ENCODE results near the gene CWC27.

Gene CWC27

DNA sequence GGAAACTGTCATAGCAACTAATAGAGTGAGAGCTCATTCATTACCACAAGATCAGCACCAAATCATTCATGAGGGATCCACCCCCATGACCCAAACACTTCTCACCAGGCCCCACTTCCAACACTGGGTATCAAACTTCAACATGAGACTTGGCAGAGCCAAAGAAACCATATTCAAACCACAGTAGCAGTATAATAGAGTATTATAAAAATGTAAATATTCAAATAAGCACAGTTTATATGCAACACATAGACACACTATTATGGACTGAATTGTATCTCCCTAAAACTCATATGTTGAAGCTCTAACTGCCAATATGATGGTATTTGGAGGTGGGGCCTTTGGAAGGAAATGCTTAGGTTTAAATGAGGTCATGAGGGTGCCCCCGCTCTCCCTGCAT is 240.5 kb downstream of the CWC27 start:
- DNase-seq: no peak

DNA sequence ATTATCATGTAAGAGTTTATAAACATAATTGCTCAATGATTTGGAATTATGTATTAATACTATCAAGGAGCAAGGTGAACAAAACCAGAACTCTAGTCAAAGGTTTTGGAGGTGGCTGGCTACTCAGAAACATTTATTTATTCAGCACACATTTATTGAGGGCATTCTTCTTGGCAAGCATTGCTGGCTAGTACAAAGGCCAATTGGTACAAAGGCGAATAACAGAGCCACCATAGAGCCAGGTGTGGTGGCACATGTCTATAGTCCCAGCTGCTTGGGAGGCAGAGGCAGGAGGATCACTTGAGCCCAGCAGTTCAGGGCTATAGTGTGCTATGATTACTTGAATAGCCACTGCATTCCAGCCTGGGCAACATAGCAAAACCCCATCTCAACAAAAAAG is 242.1 kb downstream of the CWC27 start:
- DNase-seq: no peak

DNA sequence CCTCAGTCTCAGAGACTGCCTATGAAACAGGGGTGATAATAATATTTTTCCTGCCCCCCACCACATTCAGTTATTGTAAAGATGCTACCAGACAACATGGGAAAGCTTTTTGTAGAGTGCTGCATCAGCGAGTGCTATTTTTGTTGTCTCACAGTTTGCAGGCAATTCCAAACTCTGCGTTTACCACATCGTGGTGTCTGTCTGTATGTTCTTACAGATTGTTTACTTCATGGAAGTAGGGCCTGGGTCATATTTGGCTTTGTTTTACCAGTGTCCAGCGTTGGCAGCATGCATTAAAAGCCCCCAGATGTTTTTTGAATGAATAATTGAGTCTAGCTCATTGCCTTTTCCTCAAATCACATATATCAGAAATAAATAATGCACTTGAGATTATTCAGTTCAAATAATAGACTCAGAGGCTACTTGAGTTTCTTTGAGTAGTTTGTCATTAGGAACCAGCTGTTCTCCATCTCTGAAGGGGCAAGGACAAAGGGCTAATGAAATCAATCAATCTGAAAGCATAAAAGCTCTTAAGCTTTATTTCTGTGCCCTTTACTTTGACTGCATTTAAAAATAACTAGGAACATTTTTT is 243.7 kb downstream of the CWC27 start:
- DNase-seq: no peak

DNA sequence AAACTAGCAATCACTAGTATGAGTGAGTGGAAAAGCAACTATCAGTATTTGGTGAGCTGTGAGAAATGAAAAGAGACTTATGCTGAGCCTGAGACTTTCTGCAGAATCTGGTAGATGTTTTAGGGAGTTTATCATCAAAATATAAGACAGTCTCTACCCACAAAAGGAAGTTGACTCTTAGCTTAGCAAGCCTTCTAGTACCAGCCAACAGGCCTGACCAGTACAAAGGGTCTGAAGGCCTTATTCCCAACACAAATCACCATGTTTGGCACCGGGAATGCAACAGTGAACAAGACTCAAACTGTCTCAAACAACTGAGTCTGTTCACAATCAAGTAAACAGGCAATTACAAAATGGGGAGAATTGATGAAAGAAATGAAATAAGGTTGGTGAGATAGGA is 244.4 kb downstream of the CWC27 start:
- DNase-seq: no peak

DNA sequence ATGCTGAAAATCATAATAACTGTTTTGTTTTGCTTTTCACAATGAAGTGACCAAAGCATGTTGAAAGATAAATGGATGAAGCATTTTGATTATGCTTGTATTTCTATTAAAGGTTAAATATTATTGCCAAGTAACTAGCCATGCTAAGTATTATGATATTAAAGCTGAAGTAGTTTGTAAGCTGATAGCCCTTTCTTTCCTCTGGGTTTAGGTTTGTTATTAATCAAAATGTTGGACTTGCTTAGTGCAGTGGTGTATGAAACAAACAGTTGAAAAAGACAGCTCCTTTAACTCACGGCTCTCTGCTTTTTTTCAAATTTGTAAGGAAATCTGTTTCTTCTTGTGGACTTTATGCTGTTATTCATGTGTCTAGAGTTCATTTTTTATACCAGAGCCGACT is 246.0 kb downstream of the CWC27 start:
- no peak for DNase-seq

DNA sequence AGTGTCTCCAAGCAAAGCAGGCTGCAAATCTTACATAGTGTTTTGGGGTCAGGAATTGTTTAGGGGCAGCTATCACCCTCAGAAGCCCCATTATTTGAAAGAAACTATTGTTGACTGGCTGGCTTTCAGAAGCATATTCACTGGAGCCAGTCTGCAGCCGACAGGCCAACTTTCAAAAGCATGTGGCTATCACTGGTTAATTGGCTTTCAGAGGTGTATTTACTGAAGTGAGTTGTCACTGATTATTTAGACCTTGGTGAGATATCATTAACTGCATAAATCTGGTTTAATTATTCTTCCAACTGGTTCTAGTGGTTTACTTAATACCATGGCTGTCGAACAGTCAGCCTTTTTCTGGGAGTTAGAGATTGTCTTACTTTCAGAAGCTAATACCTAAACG is 247.0 kb downstream of the CWC27 start:
- no peak for DNase-seq

DNA sequence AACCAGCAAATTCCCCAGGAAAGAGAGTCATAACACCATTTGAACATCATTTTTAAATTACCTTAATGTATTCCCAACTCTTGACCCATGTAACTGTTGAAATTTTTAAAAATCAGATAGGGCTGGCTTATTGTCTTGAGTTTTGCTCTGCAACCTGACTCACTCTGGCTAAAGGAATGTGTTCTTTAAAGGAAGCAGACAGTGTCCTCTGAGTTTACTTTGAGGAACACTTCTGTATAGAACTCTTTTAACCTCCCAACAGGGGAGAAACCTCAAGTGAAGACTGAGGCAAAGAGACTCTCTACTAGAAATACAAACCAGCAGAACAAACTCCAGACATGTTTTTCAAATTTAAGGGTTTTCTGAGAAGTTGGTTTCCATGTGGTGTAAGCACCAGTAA is 248.9 kb downstream of the CWC27 start:
- no peak for DNase-seq

DNA sequence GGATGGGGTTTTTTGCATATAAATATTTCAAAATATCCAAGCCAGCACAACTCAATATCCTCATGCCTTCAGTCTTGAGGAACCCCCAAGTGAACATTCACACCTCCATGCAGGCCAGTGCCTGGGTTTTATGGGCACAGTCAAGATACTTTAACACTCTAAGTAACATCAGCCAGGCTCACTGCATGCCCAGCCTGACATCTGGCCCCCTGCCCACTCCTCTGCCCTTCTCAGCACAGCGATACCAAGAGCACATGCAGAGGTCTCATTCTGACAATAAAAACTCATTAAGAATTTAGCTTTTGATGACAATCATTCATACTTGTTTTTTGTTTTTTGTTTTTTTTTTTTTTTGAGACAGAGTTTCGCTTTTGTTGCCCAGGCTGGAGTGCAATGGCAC is 250.0 kb downstream of the CWC27 start:
- DNase-seq: no peak

DNA sequence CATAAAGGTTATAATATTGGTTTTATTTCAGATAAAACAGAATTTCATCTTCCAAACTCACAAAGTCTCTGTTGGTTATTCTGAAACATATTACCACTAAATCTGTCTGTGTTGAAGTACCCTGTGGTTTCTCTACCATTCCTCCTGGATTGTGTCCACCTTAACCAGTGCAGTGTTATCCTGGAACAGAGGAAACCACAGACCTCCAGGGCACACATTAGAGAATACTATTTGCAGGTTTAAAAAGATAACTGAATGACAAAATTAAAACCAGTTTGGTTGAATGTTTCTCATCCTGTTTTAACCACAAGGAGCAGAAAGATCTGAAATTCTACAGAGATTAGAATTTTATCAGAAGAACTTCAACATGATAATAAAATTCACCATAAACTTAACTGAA is 251.8 kb downstream of the CWC27 start:
- DNase-seq: no peak

DNA sequence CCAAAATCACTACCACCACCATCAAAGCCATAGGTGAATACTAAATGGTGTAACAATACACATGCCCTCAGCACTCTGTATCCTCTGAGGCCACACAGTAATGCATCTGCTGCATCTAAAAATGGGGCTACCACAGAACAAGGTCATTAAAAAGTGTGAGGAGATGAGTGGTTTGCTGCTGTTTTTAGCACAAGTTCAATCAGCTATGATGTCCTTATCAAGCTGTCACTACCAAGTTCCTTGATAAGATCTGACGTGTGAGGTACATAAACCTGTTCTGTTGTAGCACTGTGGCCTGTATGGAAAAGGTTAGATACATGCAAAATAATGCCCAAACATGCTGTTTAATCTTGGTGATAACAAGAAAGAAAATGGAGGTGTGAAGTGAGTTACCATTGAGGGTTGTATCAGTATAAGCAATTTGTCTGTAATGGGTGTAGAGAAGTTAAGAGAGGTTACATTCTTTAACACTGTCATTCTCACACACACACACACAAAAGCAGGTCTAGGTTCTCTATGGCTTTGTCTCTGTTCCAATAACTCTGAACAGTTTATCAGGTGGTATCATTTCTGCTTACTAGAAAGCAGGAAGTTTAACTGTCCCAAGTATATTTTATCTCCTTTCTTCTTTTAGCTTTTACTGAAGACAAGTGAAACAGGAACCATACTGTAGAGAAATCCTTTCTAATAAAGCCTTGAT is 252.9 kb downstream of the CWC27 start:
- DNase-seq: no peak

DNA sequence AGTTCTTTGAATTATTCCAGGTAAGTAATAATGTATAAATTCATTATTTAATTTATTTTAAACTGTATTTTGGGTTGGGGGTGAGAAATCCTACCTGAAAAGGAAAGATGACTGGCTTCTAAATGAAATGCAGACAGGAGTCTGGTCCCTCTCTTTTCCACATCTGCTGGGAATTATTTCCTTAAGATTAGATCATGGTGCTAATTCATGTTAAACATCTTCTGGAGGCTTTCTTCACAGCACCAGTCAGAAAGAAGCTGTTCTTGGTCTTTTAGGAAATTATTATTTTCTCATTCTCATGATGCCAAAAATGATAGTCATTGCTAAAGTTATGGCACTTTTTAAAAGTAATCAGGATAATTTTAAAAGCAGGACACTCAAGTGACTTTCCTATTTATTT is 254.2 kb downstream of the CWC27 start:
- DNase-seq: no peak

DNA sequence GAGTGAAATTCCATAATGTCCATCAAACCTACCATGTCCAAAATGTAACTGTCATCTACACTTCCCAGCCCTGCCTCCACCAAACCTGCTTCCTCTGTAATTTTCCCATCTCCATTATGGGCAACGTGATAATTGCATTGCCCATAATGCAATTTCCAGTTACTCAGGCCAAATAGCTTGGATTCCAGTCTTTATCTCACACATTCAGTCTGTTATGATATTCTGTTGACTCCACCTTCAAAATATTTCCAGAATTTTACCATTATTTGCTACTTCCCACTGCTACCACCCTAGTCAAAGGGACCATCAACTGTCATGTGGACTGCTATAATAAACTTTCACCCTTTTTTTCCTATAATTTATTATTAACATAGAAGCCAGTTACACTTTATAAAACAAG is 256.0 kb downstream of the CWC27 start:
- no peak for DNase-seq

DNA sequence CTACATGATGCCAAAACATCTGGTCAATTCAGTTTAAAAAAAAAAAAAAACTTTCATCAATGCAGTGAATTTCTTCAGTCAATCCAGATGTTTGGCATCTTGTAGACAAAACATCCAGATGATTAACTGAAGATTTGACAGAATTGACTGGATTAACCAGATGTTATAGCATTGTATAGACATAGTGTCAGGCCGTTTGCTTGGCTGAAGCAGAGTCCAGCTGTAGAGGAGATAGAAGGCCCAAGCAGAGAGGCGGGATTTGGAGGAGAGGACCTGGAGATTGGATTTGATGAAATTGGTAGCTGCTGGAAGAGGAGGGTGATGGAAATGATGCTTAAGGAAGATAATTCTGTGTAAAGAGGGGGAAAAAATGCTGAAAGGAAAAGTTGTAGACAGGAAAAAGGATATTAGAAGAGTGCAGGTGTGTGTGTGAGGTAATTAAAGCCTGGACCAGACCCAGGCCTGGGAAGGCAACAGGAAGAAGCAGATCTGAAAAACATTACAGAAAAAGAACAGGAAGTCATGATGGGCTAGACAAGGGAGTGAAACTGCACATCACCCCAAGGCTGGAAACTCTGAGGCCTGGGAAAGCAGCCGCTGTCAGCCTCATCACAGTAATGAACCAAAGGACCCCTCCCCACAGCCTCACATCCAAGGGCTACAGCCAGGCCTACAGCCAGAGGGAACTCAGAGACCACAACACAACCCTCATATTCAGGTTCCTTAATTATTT is 258.3 kb downstream of the CWC27 start:
- no peak for DNase-seq

DNA sequence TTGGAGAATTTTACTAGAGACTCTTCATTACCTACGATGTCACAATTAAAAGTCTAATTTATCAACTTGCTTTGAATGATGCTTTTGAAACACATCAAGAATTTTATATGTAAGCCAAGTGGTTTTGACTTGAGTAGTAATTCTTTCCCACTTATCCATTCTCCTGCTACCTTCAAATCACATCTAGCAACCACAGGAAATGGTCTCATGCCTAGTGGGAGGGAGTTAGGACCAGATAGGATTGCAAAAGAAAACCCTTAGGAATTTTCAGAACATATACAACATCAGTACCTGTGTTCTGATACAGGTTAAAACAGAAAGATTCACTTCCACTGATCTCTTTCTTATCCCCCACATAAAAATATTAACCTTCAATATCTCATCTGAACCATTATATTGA is 260.4 kb downstream of the CWC27 start:
- DNase-seq: no peak

DNA sequence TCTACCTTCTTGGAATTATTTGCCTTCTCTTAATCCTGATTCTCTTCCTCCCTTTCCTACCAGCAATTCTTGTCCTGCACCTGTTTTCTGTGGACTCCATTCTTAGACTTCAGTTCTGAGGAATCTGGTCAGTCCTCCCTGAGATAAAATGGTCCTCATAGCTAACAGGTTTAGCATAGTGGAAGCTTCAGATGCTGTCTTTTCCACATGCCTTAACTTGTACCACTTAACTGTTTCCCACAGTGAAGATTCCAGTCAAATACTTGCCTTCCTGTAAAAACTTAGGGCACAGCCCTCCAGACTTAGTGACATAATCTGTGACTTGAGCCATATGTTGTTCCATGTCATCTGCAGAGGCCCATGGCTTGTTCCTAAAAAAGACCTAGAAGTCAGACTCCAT is 261.3 kb downstream of the CWC27 start:
- no peak for DNase-seq

DNA sequence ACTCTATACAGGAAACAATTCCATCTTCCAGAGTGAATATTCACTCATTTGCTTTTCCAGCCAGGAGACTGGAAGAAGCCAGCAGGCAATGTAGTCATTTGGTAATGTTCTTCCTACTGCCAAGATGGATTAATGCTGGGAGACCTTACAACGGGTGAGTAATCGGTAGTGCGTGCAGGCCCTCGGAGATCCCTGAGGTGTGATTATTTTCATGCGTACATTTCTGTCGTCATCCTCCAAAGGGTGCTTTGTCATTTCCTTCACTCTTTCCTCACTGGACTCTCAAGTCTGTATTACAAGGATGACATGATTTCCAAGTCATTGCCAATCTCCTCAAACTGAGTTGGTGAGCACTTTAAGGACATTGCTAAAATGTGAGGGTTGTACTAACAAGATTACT is 263.5 kb downstream of the CWC27 start:
- no peak for DNase-seq

DNA sequence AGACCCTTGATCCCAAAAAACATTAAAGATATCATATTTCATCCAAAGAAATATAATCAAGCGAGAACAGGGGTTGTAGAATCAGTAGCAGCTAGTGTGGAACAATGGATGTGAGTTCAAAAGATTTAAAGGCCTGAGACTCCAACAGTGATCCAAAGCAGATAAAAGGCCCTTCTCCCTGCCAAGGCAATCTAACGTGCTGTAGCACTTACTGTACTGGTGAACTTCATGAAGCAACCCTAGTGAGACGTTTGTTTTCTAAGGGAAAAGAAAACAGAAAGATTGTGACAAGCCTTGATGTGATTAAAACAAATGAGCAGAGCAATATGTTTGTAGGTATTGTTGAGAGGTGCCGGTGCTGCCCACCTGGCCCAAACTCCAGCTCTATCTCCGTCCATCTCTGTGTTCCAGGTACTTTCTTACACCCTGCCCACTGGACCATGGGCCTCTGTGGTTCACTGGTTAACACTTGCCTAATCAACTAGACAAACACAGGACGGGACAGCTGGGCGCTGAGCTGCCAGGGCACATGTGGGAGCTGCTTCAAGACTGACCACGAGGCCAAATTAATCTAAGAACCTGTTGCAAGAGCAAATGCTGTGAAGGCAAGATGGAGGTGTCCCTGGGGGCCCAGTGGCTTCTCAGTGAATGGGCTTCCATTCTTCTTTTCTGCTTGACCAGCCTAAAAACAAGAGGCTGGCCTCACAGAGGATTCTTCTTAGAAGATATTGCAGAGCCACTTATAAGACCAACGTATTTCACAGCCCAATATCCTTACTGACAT is 265.5 kb downstream of the CWC27 start:
- DNase-seq: no peak

DNA sequence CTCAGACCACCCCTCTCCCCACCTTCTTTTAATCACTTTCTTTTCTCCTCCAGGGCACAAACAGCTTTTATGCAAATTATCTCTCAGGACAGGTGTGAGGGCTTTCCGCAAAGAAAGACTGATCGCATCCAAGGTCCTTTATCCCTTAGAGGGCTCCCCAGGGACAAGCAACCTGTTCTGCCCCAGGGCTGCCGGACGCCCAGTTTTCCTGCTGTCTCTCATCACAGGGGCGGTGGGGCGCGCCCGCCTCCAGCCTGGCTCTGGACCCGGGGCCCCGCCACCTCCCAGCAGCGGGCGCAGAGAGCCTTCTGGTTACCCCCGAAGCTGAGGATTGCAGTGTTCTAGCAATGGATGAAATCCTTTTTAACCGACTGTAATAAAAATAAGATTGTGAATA is 266.1 kb downstream of the CWC27 start:
- DNase-seq: no peak

DNA sequence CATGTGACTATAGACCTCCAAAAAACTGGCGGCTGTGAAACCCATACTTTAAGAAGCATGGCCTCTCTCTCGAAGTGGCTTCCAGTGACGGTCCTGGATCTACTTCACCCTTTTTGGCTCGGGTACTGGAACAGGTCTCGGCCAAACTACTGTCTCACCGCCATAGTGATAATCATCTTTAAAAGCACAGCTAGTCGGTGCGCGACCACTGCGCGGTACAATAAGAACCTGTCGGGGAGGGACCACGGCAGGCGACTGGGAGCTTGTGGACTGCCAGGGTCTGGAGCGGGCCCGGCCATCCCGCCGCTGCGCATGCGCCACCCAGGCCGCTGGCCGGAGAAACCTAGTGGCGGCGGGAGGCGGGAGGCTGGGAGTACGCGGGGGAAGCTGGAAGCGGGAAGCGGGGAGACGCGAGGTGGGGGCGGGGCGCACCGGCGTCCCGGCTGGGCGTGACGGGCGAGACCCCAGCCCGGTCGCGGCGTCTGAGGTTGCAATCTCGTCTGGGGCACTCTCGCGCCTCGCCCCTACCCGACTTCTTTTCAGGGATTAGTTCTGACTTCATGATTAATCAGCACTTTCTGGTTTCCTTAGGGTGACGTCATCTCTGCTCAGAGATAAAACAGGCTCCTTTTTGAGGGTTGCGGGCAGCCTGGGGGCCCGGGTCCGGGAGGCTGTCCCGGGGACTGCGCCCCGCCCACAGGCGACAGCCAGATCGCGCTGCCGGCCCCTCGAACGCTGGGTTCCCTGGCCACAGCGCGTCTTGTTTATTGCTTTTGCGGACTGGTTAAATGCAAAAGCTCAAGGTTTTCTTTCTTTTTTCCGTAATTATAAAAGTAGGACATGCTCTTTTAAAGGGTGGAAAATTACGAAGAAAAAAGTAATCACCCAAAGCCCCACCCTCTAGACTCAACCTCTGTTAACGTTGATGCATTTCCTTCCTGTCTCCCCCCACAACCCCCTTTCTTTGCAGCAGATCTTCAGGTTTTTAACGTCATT is 266.8 kb downstream of the CWC27 start:
- peak; percentile 53 for DNase-seq

DNA sequence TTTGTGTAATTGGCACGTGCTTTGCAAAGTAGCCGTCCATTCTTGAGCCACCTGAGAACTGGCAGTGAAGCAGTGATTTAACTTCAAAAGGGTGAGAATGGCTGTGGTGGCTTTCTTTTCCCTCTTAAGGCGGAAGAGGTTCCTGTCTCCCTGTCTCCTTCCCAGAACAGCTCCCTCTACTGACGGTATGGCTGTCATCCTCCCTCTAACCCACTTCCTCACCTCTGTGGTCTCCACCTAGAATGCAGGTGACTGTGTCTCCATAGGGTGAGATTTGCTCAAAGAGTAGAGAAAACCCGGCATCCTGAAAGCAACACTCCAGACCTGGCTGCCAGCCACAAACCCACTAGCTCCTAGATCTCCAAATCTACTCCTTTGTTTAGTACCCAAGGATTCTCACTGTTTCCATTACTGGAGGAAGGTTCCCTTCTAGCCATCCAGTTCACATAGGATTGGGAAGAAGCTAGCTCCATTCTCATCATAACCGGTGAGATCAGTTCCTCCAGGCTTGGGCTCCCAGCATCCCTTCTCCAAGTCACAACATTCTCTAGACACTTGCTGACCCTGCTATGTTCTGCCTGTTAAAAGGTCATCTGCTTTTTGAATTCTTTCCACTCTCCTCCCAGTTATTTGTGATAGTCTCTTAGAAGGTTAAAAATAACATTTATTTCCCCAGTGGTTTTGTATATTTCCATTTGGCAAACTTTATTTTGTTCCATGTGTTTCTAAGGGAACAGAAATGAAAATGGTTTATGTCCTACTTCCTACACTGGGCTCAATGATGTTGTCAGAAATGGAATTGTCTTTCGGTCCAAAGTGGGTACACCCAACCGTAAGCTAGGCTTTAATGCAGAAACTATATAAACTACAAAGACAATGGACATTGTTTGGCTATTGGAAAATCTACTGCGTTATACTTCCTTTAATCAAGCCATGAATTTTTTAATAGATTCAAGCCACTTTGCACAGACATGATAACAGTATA is 269.4 kb downstream of the CWC27 start:
- no peak for DNase-seq
